ENCODE measurements around the gene INTS1.

The INTS1 gene

DNA sequence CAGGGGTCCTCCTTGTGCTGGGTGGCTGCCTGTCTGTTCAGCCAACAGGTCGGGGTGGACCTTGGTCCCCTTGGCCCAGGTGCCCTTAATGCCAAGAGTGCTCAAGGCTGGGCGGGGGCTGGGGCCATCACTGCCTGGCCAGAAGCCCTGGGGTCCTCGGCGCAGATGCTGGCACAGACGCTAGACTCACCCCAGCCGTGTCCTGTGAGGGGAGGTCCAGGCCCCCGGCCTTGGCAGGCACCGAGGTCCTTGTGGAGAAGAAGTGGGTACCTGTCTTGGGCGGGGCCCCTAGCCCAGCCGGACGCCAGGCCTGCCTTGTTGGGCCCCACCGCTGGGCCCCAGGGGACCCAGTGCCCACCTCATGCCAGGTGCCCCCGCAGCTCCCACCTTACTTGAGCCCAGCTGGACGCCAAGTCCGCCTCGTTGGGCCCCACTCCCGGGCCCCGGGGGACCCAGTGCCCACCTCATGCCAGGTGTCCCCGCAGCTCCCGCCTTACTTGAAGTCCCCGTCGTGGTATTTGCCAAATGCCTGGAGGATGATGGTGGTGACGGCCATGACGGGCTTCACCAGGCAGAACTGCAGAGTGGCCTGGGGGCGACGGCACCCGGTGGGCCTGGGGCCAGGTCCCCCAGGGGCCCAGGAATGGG is 45.3 kb upstream of the INTS1 start:
- no peak overlapping the region for H3K27ac ChIP-seq
- TF ChIP-seq, protein P1, sequence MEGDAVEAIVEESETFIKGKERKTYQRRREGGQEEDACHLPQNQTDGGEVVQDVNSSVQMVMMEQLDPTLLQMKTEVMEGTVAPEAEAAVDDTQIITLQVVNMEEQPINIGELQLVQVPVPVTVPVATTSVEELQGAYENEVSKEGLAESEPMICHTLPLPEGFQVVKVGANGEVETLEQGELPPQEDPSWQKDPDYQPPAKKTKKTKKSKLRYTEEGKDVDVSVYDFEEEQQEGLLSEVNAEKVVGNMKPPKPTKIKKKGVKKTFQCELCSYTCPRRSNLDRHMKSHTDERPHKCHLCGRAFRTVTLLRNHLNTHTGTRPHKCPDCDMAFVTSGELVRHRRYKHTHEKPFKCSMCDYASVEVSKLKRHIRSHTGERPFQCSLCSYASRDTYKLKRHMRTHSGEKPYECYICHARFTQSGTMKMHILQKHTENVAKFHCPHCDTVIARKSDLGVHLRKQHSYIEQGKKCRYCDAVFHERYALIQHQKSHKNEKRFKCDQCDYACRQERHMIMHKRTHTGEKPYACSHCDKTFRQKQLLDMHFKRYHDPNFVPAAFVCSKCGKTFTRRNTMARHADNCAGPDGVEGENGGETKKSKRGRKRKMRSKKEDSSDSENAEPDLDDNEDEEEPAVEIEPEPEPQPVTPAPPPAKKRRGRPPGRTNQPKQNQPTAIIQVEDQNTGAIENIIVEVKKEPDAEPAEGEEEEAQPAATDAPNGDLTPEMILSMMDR (conservative IDR thresholded peaks at IDR 0.05) = no peak

DNA sequence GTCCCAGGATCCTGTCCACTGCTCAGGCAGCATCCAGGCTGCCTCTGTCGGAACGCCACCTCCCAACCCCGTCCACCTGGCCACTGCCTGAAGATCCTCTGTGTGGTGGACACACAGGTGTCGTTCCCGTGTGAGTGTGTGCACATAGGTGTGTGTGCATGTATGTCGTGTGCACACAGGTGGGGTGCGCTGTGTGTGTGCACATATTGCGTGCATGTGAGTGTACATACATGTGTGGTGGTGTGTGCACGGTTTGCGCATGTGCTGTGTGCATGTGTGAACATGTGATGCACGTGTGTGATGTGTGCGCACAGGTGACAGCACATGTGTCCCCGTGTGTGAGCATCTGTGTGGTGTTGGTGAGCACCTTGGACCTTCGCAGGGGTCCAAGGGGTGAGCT is 44.8 kb upstream of the INTS1 start:
- TF ChIP-seq, protein P1 (conservative IDR thresholded peaks at IDR 0.05) = no peak
- no peak overlapping the region for H3K27ac ChIP-seq

DNA sequence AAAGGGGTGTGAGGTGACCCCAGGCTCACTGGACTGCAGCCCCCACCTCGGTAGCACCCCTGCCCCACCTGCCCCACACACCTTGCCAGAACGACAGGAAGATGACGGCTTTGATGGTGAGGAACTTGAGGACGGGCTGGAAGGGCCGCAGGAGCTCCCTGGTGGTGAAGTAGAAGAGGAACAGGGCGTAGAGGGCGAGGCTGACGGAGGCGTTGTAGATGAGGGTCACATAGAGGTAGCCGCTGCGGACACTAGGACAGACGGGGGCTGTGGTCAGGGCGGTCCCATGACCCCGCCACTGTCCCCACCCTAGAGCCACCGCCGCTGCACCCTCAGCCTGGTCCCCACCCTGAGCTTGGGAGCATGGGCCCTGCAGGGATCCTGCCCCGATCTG is 44.2 kb upstream of the INTS1 start:
- no peak overlapping the region for H3K27ac ChIP-seq
- TF ChIP-seq, protein P1 (conservative IDR thresholded peaks at IDR 0.05) = no peak

DNA sequence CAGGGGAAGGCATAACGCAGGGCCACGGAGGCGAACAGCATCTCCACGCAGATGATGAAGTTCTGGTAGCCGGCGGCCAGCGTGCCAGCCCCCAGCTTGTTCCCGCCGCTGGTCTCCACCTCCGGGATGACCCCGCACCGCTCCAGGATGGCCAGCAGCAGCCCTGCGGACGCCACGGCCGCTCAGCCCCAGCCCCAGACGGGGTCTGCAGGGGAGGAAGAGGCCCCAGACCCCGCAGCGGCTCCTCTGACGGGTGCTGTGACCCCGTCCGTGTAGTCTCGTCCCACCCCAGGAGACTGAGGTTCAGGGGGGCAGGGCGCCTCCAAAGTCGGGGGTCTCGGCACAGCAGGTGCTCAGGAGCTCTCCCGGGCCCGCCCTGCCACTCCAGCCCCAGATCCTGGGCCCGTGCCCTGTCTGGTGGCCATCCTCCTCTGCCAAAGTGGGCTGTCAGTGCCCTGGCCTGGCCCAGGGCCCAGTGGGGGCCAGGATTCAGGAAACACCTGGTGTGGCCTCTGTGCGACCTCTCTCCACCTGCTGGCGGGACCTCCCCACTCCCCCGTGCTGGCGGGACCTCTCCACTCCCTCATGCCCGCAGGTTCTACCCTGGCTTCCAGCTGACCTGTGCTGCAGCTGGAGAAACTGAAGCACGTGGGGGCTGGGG is 43.7 kb upstream of the INTS1 start:
- H3K27ac ChIP-seq = no peak overlapping the region
- TF ChIP-seq, protein P1 (conservative IDR thresholded peaks at IDR 0.05) = no peak

DNA sequence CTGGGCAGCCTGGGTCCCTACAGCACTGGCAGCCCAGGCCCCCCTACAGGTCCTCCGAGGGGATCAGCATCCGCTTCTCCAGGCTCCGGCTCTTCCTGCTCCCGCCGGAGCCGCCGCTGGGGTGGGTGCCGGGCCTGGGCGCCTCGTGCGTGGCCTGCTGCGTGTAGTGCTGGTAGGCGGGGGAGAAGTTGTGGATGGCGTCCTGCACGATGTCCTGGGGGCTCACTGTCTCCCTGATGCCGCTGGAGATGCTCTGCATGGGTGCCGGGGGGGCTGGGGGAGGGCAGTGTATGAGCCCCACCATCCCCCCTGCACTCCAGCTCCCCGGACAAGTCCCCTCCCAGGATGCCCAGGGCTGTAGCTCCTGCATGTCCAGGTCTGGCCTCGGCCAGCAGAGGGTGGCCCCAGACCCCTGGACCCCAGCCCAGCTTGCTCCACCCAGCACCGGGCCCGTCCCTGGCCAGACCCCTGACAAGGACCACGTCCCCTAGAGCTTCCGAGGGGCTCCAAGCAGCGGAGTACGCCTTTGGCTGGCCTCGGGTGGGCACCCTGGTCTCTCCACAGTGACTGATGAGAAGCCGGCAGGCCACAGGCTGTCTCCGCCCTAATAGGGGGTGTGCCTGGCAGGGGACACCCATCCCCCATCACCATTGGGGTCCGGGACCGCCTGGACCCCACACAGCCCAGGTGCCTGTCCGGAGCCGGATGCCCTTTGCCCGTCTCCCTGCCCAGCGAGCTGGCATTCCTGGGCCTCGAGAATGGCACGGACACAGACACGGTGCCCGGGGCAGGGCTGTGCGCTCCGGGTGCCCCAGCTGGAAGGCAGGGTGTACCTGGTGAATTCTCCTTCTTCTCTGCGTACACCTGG is 43.0 kb upstream of the INTS1 start:
- TF ChIP-seq, protein P1 (conservative IDR thresholded peaks at IDR 0.05) = no peak
- H3K27ac ChIP-seq = no peak overlapping the region

DNA sequence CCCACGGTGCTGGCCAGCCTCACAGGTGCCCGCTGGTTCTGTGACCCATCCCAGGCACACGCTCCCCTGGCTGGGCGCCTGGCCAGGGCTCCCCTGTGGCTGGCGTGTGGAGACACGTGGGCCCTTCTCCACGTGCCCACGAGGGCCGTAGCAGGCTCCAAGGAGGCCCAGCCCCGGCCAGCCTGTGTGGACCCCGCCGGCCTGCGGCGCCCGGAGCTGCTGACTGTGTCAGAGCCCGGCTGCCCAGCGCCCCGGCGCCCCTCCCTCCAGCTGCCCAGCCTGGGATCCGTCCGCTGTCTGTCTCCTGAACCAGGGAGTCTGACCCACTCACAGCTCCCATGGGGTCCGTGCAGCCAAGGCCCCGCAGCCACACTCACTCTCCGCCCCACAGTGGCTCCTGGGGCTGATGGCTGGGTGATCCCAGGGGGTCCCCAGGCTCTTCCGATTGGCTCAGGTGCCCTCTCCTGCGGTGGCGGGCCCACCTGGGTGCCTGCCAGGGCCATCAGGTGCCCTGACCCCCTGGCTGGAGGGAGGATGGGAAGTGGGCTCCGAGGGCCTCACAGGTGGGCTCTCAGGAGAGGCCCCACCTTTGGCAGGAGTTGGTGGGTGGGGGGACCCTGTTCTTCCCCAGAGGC is 42.2 kb upstream of the INTS1 start:
- no peak overlapping the region for H3K27ac ChIP-seq
- TF ChIP-seq, protein P1 (conservative IDR thresholded peaks at IDR 0.05) = no peak
